IMR-90 (cell line): ENCODE results near the gene ABHD10. TPM values are rescaled to one million over a fixed set of nuclear protein-coding genes. Genes with fewer than 3 reads are reported as not detected.

ENCODE experiments used
- ATAC-seq: fragments of 200-7000 bp; cut with Tn5 transposase; 2 replicates; pipeline ENCODE4 v1.9.1; 2020; ENCODE audit warnings: low read depth, mild to moderate bottlenecking, moderate library complexity
- BruUV-seq: library from RNA; stranded (reverse); fragments of 400-500 nt; replicated peaks from 2 replicates; lab custom pipeline; 2021; lab: Mats Ljungman, UMichigan
- CTCF ChIA-PET: fragments of 300-600 bp; formaldehyde crosslinking; extraction: SDS; loops from one replicate; lab custom pipeline; 2021; ENCODE audit warnings: antibody characterized with exemption; lab: Yijun Ruan, JAX
- POLR2A ChIA-PET: fragments of 300-600 bp; sonication (Branson Sonifier 250); formaldehyde crosslinking; loops from one replicate; lab custom pipeline; 2022; ENCODE audit warnings: antibody characterized with exemption; ENCODE audit not compliant: unreplicated experiment; lab: Charles Lee
- DNase-seq: peaks from one replicate; pipeline ENCODE4 v3.0.0; 2013
- H2AFZ ChIP-seq: replicated peaks from 2 replicates; pipeline ENCODE3; 2013; ENCODE audit warnings: low read length, mild to moderate bottlenecking; ENCODE audit not compliant: poor library complexity
- H2AK5ac ChIP-seq: 2 replicates; pipeline ENCODE4 v1.6.1; 2013; ENCODE audit warnings: low read depth, low read length, inconsistent platforms
- H2AK9ac ChIP-seq: replicated peaks from 2 replicates; pipeline ENCODE3; 2013; ENCODE audit warnings: mild to moderate bottlenecking, low read depth, low read length, moderate library complexity; ENCODE audit not compliant: poor library complexity
- H2BK120ac ChIP-seq: 2 replicates; pipeline ENCODE4 v1.6.1; 2013; ENCODE audit warnings: low read depth, low read length, inconsistent platforms
- H2BK15ac ChIP-seq: 3 replicates; pipeline ENCODE4 v1.6.1; 2013; ENCODE audit warnings: low read depth, low read length, inconsistent platforms
- H2BK20ac ChIP-seq: 2 replicates; pipeline ENCODE4 v1.6.1; 2013; ENCODE audit warnings: low read depth, mild to moderate bottlenecking, inconsistent platforms, low read length, moderate library complexity
- H2BK5ac ChIP-seq: 2 replicates; pipeline ENCODE4 v1.6.1; 2013; ENCODE audit warnings: mild to moderate bottlenecking, low read depth, low read length, inconsistent platforms; ENCODE audit not compliant: poor library complexity, severe bottlenecking
- H3K14ac ChIP-seq: replicated peaks from 2 replicates; pipeline ENCODE4 v1.6.1; 2013; ENCODE audit warnings: low read depth, low read length, inconsistent platforms
- H3K18ac ChIP-seq: 2 replicates; pipeline ENCODE4 v1.6.1; 2013; ENCODE audit warnings: low read depth, low read length, control low read depth
- H3K23ac ChIP-seq: 2 replicates; pipeline ENCODE4 v1.6.1; 2013; ENCODE audit warnings: low read depth, low read length, inconsistent platforms
- H3K27ac ChIP-seq: 2 replicates; pipeline ENCODE4 v1.5.1; 2013; ENCODE audit warnings: mild to moderate bottlenecking, control low read depth, low read length; ENCODE audit not compliant: insufficient read depth
- H3K27me3 ChIP-seq: 2 replicates; pipeline ENCODE4 v1.6.1; 2013; ENCODE audit warnings: low read length; ENCODE audit not compliant: control insufficient read depth, insufficient read depth
- H3K36me3 ChIP-seq: 2 replicates; pipeline ENCODE4 v1.6.1; 2013; ENCODE audit warnings: low read length, mixed read lengths; ENCODE audit not compliant: control insufficient read depth, insufficient read depth
- H3K4ac ChIP-seq: 2 replicates; pipeline ENCODE4 v1.6.1; 2013; ENCODE audit warnings: low read depth, low read length, inconsistent platforms
- H3K4me1 ChIP-seq: 2 replicates; pipeline ENCODE4 v1.6.1; 2013; ENCODE audit warnings: low read length, mixed read lengths; ENCODE audit not compliant: control insufficient read depth, insufficient read depth
- H3K4me2 ChIP-seq: 2 replicates; pipeline ENCODE4 v1.6.1; 2013; ENCODE audit warnings: low read depth, mild to moderate bottlenecking, control low read depth, low read length, moderate library complexity
- H3K4me3 ChIP-seq: 2 replicates; pipeline ENCODE4 v1.5.1; 2013; ENCODE audit warnings: low read depth, mild to moderate bottlenecking, control low read depth, low read length, moderate library complexity; ENCODE audit not compliant: insufficient read depth
- H3K56ac ChIP-seq: 2 replicates; pipeline ENCODE4 v1.6.1; 2013; ENCODE audit warnings: low read length, inconsistent platforms; ENCODE audit not compliant: insufficient read depth; ENCODE audit errors: extremely low read depth
- H3K79me1 ChIP-seq, 2 experiments: 2 replicates each; pipeline ENCODE4 v1.6.1; 2013; ENCODE audit warnings: low read length in 2 of 2, inconsistent platforms in 1 of 2, low read depth in 1 of 2
- H3K9ac ChIP-seq: 2 replicates; pipeline ENCODE4 v1.6.1; 2013; ENCODE audit warnings: low read depth, low read length, control low read depth
- H3K9me1 ChIP-seq: 2 replicates; pipeline ENCODE4 v1.6.1; 2013; ENCODE audit warnings: low read length, inconsistent platforms; ENCODE audit not compliant: insufficient read depth
- H3K9me3 ChIP-seq: 2 replicates; pipeline ENCODE4 v1.6.1; 2013; ENCODE audit warnings: low read length; ENCODE audit not compliant: control insufficient read depth, insufficient read depth
- H4K20me1 ChIP-seq: 2 replicates; pipeline ENCODE4 v1.6.1; 2013; ENCODE audit warnings: low read length, inconsistent platforms; ENCODE audit not compliant: insufficient read depth
- H4K5ac ChIP-seq: 2 replicates; pipeline ENCODE4 v1.6.1; 2013; ENCODE audit warnings: mild to moderate bottlenecking, low read depth, low read length, control low read depth
- H4K8ac ChIP-seq, 2 experiments: 2 replicates each; pipeline ENCODE4 v1.6.1; 2013; ENCODE audit warnings: low read depth in 2 of 2, low read length in 2 of 2, control low read depth in 1 of 2, inconsistent platforms in 1 of 2
- H4K91ac ChIP-seq: 2 replicates; pipeline ENCODE4 v1.6.1; 2013; ENCODE audit warnings: low read depth, low read length, inconsistent platforms; ENCODE audit not compliant: insufficient read depth
- BHLHE40 ChIP-seq: fragments of 150-350 bp; IDR thresholded peaks from 2 replicates; pipeline ENCODE4 v1.6.1; 2016; ENCODE audit warnings: mild to moderate bottlenecking, low read depth, low read length
- CEBPB ChIP-seq: IDR thresholded peaks from 2 replicates; pipeline ENCODE4 v1.6.1; 2012; ENCODE audit warnings: low read depth, low read length, improper control_type of control experiment
- CHD1 ChIP-seq: IDR thresholded peaks from 2 replicates; pipeline ENCODE4 v1.6.1; 2012; ENCODE audit warnings: low read depth, low read length, improper control_type of control experiment
- MAZ ChIP-seq: IDR thresholded peaks from 2 replicates; pipeline ENCODE4 v1.6.1; 2012; ENCODE audit warnings: low read depth, mild to moderate bottlenecking, low read length, improper control_type of control experiment, moderate library complexity, borderline replicate concordance
- SMC3 ChIP-seq: fragments of 150-350 bp; IDR thresholded peaks from 2 replicates; pipeline ENCODE4 v1.6.1; 2016; ENCODE audit warnings: low read depth, mild to moderate bottlenecking, antibody characterized with exemption, low read length, moderate library complexity
- WGBS, 2 experiments: methylation state at CpG; one replicate each; pipeline versions ENCODE4 v1.1.5 to v1.1.7; 2013; ENCODE audit warnings: missing lambda C conversion rate in 2 of 2; ENCODE audit not compliant: insufficient read length in 1 of 2; ENCODE audit errors: extremely low coverage in 2 of 2; 5-methylcytosine and 5-hydroxymethylcytosine counted together
- dilution Hi-C: fragments of 300-500 bp; cut with HindIII; formaldehyde crosslinking; loops from one replicate; pipeline ENCODE4 v1.14.3; 2018; ENCODE audit warnings: low sequenced_read_pairs; ENCODE audit not compliant: unreplicated experiment
- in situ Hi-C: fragments of 300-500 bp; cut with MboI; formaldehyde crosslinking; loops from 3 replicates; pipeline ENCODE4 v1.14.3; 2019; ENCODE audit warnings: low sequenced_read_pairs, inconsistent platforms, mixed read lengths
- intact Hi-C: fragments of 100-400 bp; cut with micrococcal nuclease; formaldehyde crosslinking; loops from 2 replicates; pipeline ENCODE4 v1.10.0; 2022
- polyA plus RNA-seq, 3 experiments: library from polyadenylated mRNA; depleted of rRNA; stranded (reverse); fragments of >200 nt; gene quantifications; 2 replicates each; pipeline ENCODE4 v1.2.3, GENCODE V29; 2012; ENCODE audit warnings: low replicate concordance in 1 of 3
- total RNA-seq: library from RNA; depleted of rRNA; stranded (reverse); fragments of >200 nt; gene quantifications from 2 replicates; pipeline ENCODE4 v1.2.3, GENCODE V29; 2012

ABHD10 gene
- total and polyA plus RNA-seq, 2 of the 4 experiments (the other 2 are of a cell fraction): 24.7 to 57.2 TPM

- ChIA-PET CTCF (interaction anchor here (1.6 kb wide), 1 partner anchor 21 kb away, joined by 5 read pairs; no protein-coding TSS in a partner anchor), POLR2A (no interaction called here)
- H3K9me3 ChIP-seq: no peaks in the 10 kb centered on the region
- peaks cover 8% of the 10 kb centered on the region for H3K4me1 ChIP-seq
- no peak overlapping the region for H3K14ac ChIP-seq
- H3K27ac ChIP-seq: no peak overlapping the region
- in situ Hi-C loops (no loop called here), dilution Hi-C loops (no loop called here), intact Hi-C loops (no loop called here)
- no peak overlapping the region for H3K9ac ChIP-seq
- H3K4me2 ChIP-seq: no peak overlapping the region
- H3K4ac ChIP-seq: no peak overlapping the region
- no peak overlapping the region for H4K8ac ChIP-seq
- no peak overlapping the region for H2BK20ac ChIP-seq
- no peak overlapping the region for H2BK120ac ChIP-seq
- H3K18ac ChIP-seq: no peak overlapping the region
- H3K56ac ChIP-seq: no peak overlapping the region
- H2BK15ac ChIP-seq: no peak overlapping the region
- no peaks in the 10 kb centered on the region for H3K27me3 ChIP-seq
- H4K20me1 ChIP-seq: no peaks in the 10 kb centered on the region
- no peak overlapping the region for H4K91ac ChIP-seq
- H3K9me1 ChIP-seq: no peaks in the 10 kb centered on the region
- no peak overlapping the region for H2AK9ac ChIP-seq
- TF ChIP-seq MAZ (no peak), CEBPB (no peak), CHD1 (no peak), SMC3 (no peak), BHLHE40 (no peak)
- no peak overlapping the region for H4K5ac ChIP-seq
- 67% methylated on average over 1 of the region's 3 CpGs; no CpG with 5 or more reads in 1 of the 2 experiments for WGBS, 2 experiments
- ATAC-seq (peak; percentile 30), DNase-seq (peak; percentile 38)
- H3K36me3 ChIP-seq: no peaks in the 10 kb centered on the region
- no peaks in the 10 kb centered on the region for H3K79me1 ChIP-seq
- no peak overlapping the region for H3K23ac ChIP-seq
- H2AK5ac ChIP-seq: no peak overlapping the region
- no peak overlapping the region for H2AFZ ChIP-seq
- H3K4me3 ChIP-seq: no peak overlapping the region
- BruUV-seq: no TSS peak
- no peak overlapping the region for H2BK5ac ChIP-seq
Measured at GRCh38 chr3:112010636-112011035, 31.8 kb downstream of the ABHD10 start.
